ENCODE measurements around the gene SRCAP. TPM values are rescaled to one million over a fixed set of nuclear protein-coding genes. Genes with fewer than 3 reads are reported as not detected.
"Not testable (repeated sequence)": the region's sequence is repeated elsewhere in the genome, so short reads cannot be mapped to it uniquely, and the experiment has no call there.

The SRCAP gene
- total and polyA plus RNA-seq, 8 donors: 7.5 to 39.6 (median 27.4) TPM

- no peak for TF ChIP-seq CTCF (IDR thresholded peaks at IDR 0.05)
- intact Hi-C loops (cut with DNase I): no loop called here
- Histone ChIP-seq H3K4me3 (no peak overlapping the region), H3K27ac (no peak overlapping the region), H3K36me3 (peaks cover 17 to 57% (median 41%) of the 10 kb centered on the region in 3 donors), H3K27me3 (no peaks in the 10 kb centered on the region), H3K9me3 (no peaks in the 10 kb centered on the region), H3K4me1 (peaks cover 7 to 13% (median 8%) of the 10 kb centered on the region in 3 donors)
- WGBS, 2 donors: 79 to 80% methylated on average over 5 of the region's 5 CpGs
- DNase-seq: no peak
- ATAC-seq: no peak
- no peak for FAIRE-seq
Observed at GRCh38 chr16:30700971-30701370, 2.0 kb downstream of the SRCAP start.

GRCh38 chr16:30703071-30703470 is 4.1 kb downstream of the SRCAP start:
- H3K4me3 ChIP-seq; H3K27me3 ChIP-seq; intact Hi-C loops (cut with DNase I); H3K4me1 ChIP-seq; FAIRE-seq; H3K27ac ChIP-seq; H3K9me3 ChIP-seq; ATAC-seq: not testable (repeated sequence)
- DNase-seq: peak in 1 of 6 donors; percentile 14
- peaks cover 21 to 78% (median 60%) of the 10 kb centered on the region in 3 donors for H3K36me3 ChIP-seq
- WGBS, 2 donors: 94 to 95% methylated on average over 12 of the region's 12 CpGs

- intact Hi-C loops (cut with DNase I): no loop called here
- no peak for ATAC-seq
- 94% methylated on average over 10 of the region's 10 CpGs for WGBS, 2 donors
- Histone ChIP-seq H3K4me1 (peaks cover 7 to 9% (median 8%) of the 10 kb centered on the region in 3 donors), H3K36me3 (peaks cover 26 to 87% (median 69%) of the 10 kb centered on the region in 3 donors), H3K9me3 (no peaks in the 10 kb centered on the region), H3K27ac (no peak overlapping the region), H3K4me3 (no peak overlapping the region), H3K27me3 (no peaks in the 10 kb centered on the region)
- FAIRE-seq: no peak
- DNase-seq: peak in 1 of 6 donors; percentile 25
- TF ChIP-seq CTCF (IDR thresholded peaks at IDR 0.05): no peak
Observed at GRCh38 chr16:30703971-30704370, 5.0 kb downstream of the SRCAP start.

- H3K4me1 ChIP-seq: no peaks in the 10 kb centered on the region
- no peaks in the 10 kb centered on the region for H3K27me3 ChIP-seq
- ATAC-seq (no peak), FAIRE-seq (no peak), DNase-seq (no peak)
- H3K4me3 ChIP-seq: no peak overlapping the region
- 88 to 93% methylated on average over 6 of the region's 6 CpGs for WGBS, 2 donors
- intact Hi-C loops (cut with DNase I): no loop called here
- H3K36me3 ChIP-seq: peaks cover 30 to 96% (median 84%) of the 10 kb centered on the region in 3 donors
- no peak overlapping the region for H3K27ac ChIP-seq
- H3K9me3 ChIP-seq: no peaks in the 10 kb centered on the region
- no peak for TF ChIP-seq CTCF (IDR thresholded peaks at IDR 0.05)
Observed at GRCh38 chr16:30706046-30706445, 7.1 kb downstream of the SRCAP start.

- Histone ChIP-seq H3K9me3 (no peaks in the 10 kb centered on the region), H3K27ac (no peak overlapping the region), H3K36me3 (peaks cover 29 to 97% (median 72%) of the 10 kb centered on the region in 3 donors), H3K27me3 (no peaks in the 10 kb centered on the region), H3K4me1 (no peaks in the 10 kb centered on the region), H3K4me3 (no peak overlapping the region)
- intact Hi-C loops (cut with DNase I): no loop called here
- FAIRE-seq (no peak), DNase-seq (no peak), ATAC-seq (no peak)
- WGBS, 2 donors: 98% methylated on average over 4 of the region's 4 CpGs
- no peak for TF ChIP-seq CTCF (IDR thresholded peaks at IDR 0.05)
Observed at GRCh38 chr16:30710971-30711370, 12.0 kb downstream of the SRCAP start.

Data from pancreas (tissue), 10 donors.